Stimulated activated CD4-positive, alpha-beta T cell treated with anti-CD3 and anti-CD28 coated beads, Interleukin-12 subunit alpha, Interleukin-12 subunit beta, amount 100 ng/mL, for 4 hours (primary cell): ENCODE results near the gene TRABD2A.

Source experiments
- DNase-seq: peaks from one replicate; pipeline ENCODE4 v3.0.0-alpha.2; 2020

TRABD2A gene

DNA sequence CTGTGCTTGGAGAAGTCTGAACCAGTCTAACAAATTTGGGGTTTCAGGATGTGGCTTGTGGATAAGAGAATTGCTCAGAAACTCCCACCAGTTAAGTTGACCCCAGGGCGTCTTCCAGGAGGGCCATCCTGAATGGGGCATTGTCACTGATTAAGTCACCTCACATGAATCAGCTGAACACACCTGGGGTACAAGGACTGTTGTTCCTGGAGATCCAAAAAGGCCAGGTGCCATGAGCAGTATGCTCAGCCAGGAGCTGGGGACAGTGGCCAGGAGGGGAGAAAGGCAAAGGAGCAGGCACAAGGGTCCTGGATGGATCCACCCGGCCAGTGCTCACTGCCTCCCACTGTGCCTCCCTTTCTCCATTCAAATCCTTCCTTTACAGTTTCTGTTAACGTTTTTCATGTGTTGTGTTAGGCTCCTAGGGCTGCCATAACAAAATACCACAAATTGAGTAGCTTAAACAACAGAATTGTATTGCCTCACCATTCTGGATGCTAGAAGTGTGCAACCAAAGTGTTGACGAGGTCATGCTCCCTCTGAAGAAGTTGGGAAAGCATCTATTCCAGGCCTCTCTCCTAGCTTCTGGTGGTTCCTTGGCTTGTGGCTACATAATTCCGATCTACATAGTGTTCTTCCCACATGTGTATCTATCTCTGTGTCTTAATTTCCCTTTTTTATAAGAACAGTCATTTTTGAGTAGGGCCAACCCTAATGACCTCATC lies 33.4 kb downstream of the TRABD2A start:
- DNase-seq, result no peak

GRCh38 chr2:84846741-84847142 lies 34.1 kb downstream of the TRABD2A start:
- no peak for DNase-seq

GRCh38 chr2:84846041-84846663 lies 34.7 kb downstream of the TRABD2A start:
- no peak for DNase-seq

- no peak for DNase-seq
These were observed 36.7 kb downstream of the TRABD2A start for GRCh38 chr2:84844141-84844540.

- no peak for DNase-seq
These were observed 39.3 kb downstream of the TRABD2A start for GRCh38 chr2:84841577-84841976.

GRCh38 chr2:84840306-84840705 lies 40.6 kb downstream of the TRABD2A start:
- DNase-seq, result no peak

DNA sequence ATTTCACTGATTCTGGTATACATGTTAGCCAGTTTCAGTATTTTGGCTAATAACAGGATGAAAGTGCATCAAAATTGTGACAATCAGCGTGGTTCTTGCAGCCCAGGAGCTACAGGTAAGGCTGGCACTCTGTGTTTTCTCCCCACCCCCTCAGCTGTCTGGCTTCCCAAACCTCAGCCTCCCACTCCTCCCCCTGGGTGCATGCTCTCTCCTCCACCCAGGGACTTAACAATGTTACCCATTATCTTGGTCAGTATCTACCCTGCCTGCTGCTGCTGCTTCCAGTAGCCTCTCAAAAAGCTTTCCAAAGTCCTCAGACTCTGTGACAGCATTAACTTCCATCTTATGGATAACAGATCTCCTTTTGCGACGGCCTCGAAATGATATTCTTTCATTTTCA lies 41.0 kb downstream of the TRABD2A start:
- DNase-seq, result no peak

- DNase-seq, result no peak
These were observed 42.3 kb downstream of the TRABD2A start for GRCh38 chr2:84838434-84839145.

GRCh38 chr2:84836215-84836614 lies 44.7 kb downstream of the TRABD2A start:
- no peak for DNase-seq

DNA sequence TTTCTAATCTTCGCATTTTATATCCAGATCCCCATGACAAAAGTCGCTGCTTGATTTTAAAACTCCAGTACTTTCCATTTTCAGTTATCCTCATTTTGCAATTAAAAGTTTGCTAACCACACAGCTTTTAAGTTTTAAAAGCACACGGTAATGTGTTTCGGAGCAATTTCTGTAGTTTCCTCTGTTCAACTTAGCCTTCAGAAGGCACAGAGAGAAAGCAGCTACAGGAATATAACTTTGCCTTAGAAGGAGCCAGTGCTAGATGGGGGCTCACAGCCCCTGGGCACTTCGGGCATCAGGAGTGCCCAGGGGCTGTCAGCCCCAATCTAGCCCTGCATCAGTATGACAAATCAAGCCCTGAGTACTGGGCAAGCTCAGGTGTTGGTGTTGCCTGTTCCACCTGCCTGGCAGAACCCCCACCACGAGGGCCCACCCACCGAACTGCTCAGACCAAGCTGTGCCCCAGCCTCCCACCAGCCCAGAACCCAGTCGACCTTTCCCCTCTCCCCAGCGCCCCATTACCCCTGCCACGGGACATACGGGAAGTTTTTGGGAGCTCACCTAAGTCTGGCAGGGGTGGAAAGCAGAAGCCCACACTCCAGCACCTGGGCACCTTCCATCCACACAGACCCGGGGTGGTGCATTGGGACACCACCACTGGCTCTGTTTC lies 47.3 kb downstream of the TRABD2A start:
- no peak for DNase-seq

GRCh38 chr2:84832772-84833461 lies 48.0 kb downstream of the TRABD2A start:
- no peak for DNase-seq

- no peak for DNase-seq
These were observed 50.0 kb downstream of the TRABD2A start for GRCh38 chr2:84830758-84831500.

GRCh38 chr2:84830095-84830494 lies 50.8 kb downstream of the TRABD2A start:
- no peak for DNase-seq

DNA sequence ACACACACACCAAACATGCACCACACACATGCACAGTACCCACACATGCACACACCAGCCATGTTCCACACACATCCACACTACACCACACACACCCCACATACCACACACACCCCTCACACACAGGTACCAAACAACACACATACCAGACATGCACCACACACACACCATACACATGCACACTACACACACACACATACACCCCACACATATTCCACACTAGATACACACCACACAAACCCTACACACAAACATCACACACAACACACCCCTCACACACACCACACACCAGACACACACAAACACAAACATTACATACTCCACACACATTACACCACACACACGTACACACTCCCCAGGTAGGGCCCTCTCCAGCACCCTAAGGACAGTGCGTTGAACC lies 51.2 kb downstream of the TRABD2A start:
- no peak for DNase-seq

- DNase-seq, result no peak
These were observed 52.8 kb downstream of the TRABD2A start for GRCh38 chr2:84827978-84828575.

DNA sequence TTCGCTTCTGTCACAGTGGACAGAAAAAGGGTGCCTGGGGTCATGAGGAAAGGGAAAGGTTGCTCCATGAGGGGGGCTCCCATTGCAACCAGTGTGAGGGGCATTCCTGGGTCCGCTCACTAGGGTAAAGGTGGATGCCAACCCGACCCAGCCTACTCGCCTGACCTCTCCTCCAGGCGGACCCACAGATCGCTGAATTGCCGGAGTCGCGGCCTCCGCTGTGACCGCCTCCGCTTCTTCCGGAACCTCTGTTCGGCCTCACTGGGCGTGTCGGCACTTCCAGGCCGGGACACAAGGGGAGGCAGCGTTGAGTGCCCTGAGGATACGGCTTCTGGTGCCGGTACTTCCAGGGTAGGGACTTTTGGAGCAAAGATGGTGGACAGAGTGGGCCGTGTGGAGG lies 57.1 kb downstream of the TRABD2A start:
- DNase-seq, result no peak

DNA sequence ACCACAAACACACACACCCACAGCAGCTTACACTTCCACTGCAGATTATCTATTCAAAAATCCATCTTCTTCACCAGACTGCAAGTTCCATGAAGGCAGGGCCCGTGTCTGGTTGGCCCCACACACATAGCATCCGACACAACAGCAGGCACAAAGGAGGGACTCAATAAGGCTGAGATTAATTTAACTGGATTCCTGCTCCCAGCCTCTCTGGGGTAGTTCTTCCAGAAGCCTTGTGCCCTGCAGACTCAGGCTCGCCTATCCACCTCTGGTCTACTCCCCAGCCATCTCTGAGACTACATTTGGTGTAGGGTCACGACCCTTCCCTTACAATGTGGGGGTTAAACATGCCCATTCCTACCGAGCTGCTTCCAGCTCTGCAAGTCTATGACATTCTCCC lies 57.7 kb downstream of the TRABD2A start:
- no peak for DNase-seq

DNA sequence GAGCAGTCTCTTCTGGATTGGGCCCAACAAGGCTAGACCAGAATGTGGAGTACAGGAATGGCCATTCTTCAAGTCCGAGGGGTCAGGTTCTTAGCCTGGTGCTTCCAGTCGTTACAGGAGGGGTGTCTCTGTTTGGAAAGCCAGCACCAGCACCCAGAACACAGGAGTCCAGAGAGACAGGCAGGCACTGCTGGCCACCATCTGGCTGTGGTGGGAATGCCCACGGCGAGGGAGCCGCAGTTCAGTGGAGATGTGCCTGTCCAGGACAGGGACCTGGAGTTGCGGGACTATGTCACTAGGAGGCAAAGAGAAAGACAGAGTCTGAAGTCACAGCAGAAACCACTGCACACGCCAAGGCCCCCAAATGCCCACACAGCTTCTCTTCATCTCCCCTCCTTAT lies 59.1 kb downstream of the TRABD2A start:
- no peak for DNase-seq

GRCh38 chr2:84817239-84817655 lies 63.6 kb downstream of the TRABD2A start:
- DNase-seq, result no peak

- DNase-seq, result no peak
These were observed 64.4 kb downstream of the TRABD2A start for GRCh38 chr2:84816426-84817026.

GRCh38 chr2:84815146-84815545 lies 65.7 kb downstream of the TRABD2A start:
- DNase-seq, result no peak
